GM21381 (cell line): ENCODE results near the gene INTS1.

Experiments
- ATAC-seq: cut with Tn5 transposase; IDR thresholded peaks from one replicate; pipeline ENCODE4 v1.9.1; 2021; ENCODE audit warnings: mild to moderate bottlenecking, moderate library complexity; ENCODE audit not compliant: unreplicated experiment

Gene INTS1

GRCh38 chr7:1464694-1465093 lies 39.5 kb downstream of the INTS1 start:
- ATAC-seq = no peak

- ATAC-seq = no peak
These were observed 40.4 kb downstream of the INTS1 start for GRCh38 chr7:1463676-1464223.

- no peak for ATAC-seq
These were observed 42.4 kb downstream of the INTS1 start for GRCh38 chr7:1461646-1462375.

- no peak for ATAC-seq
These were observed 43.2 kb downstream of the INTS1 start for GRCh38 chr7:1460821-1461645.

- ATAC-seq = no peak
These were observed 44.0 kb downstream of the INTS1 start for GRCh38 chr7:1459920-1460820.

- peak; percentile 90 for ATAC-seq
These were observed 44.7 kb downstream of the INTS1 start for GRCh38 chr7:1459512-1459892.

- no peak for ATAC-seq
These were observed 45.3 kb downstream of the INTS1 start, which contains the start of gene MICALL2 for GRCh38 chr7:1458683-1459511. Gene MICALL2 (minus strand): TSS chr7:1459470. CDS start chr7:1459326, 144 bp downstream.

GRCh38 chr7:1457949-1458682 lies 46.1 kb downstream of the INTS1 start:
- ATAC-seq = no peak

GRCh38 chr7:1457059-1457948 lies 46.9 kb downstream of the INTS1 start:
- ATAC-seq = no peak

GRCh38 chr7:1455955-1456354 lies 48.2 kb downstream of the INTS1 start:
- ATAC-seq = no peak

- no peak for ATAC-seq
These were observed 48.8 kb downstream of the INTS1 start for GRCh38 chr7:1455241-1455939.

- no peak for ATAC-seq
These were observed 49.6 kb downstream of the INTS1 start for GRCh38 chr7:1454542-1454941.

GRCh38 chr7:1452205-1452604 lies 52.0 kb downstream of the INTS1 start:
- ATAC-seq = no peak

GRCh38 chr7:1450987-1451386 lies 53.2 kb downstream of the INTS1 start:
- no peak for ATAC-seq

GRCh38 chr7:1450431-1450830 lies 53.8 kb downstream of the INTS1 start:
- ATAC-seq = no peak

GRCh38 chr7:1449951-1450350 lies 54.2 kb downstream of the INTS1 start:
- ATAC-seq = no peak

GRCh38 chr7:1449501-1449900 lies 54.7 kb downstream of the INTS1 start:
- ATAC-seq = no peak

- no peak for ATAC-seq
These were observed 55.2 kb downstream of the INTS1 start for GRCh38 chr7:1448958-1449357.
